CD14-positive monocyte (primary cell): ENCODE data around the gene RNF40. TPM values are rescaled to one million over a fixed set of nuclear protein-coding genes. Genes with fewer than 3 reads are reported as not detected.

Experiments
- DNase-seq, 3 donors: peaks; one replicate each; pipeline ENCODE4 v3.0.0-alpha.2; 2011 to 2022
- H2AFZ ChIP-seq: 2 replicates; pipeline ENCODE4 v1.6.0; 2012; ENCODE audit warnings: mild to moderate bottlenecking, low read depth, low read length, inconsistent platforms; ENCODE audit not compliant: insufficient read depth, poor library complexity, severe bottlenecking
- H3K27ac ChIP-seq, 2 donors: 1 replicate in 1 of 2; 2 replicates in 1 of 2; pipeline ENCODE4 v1.5.1; 2012 to 2013; ENCODE audit warnings: low read length in 2 of 2, control low read depth in 1 of 2, inconsistent platforms in 1 of 2, low read depth in 1 of 2, mild to moderate bottlenecking in 1 of 2
- H3K27me3 ChIP-seq, 2 donors: one replicate each; pipeline versions ENCODE4 v1.6.0 to v1.6.1; 2011 to 2013; ENCODE audit warnings: low read length in 2 of 2; ENCODE audit not compliant: control insufficient read depth in 2 of 2, insufficient read depth in 2 of 2
- H3K36me3 ChIP-seq, 2 donors: replicated peaks in 1 of 2; 1 replicate in 1 of 2; 2 replicates in 1 of 2; pipeline versions ENCODE4 v1.5.1 to v1.6.1; 2012 to 2013; ENCODE audit warnings: low read length in 2 of 2, control low read depth in 1 of 2, inconsistent platforms in 1 of 2, mild to moderate bottlenecking in 1 of 2; ENCODE audit not compliant: insufficient read depth in 2 of 2, control insufficient read depth in 1 of 2
- H3K4me1 ChIP-seq, 2 donors: 1 replicate in 1 of 2; 2 replicates in 1 of 2; pipeline versions ENCODE4 v1.5.1 to v1.6.1; 2012 to 2013; ENCODE audit warnings: low read length in 2 of 2, control low read depth in 1 of 2, inconsistent platforms in 1 of 2, mild to moderate bottlenecking in 1 of 2, moderate library complexity in 1 of 2; ENCODE audit not compliant: insufficient read depth in 2 of 2, control insufficient read depth in 1 of 2
- H3K4me2 ChIP-seq: replicated peaks from 2 replicates; pipeline ENCODE3; 2012; ENCODE audit warnings: low read length, moderate library complexity, mild to moderate bottlenecking; ENCODE audit not compliant: poor library complexity, severe bottlenecking; ENCODE audit errors: extremely low read depth
- H3K4me3 ChIP-seq, 3 experiments: fragments of 200-600 bp in 1 of 3; sonication (generic) in 1 of 3; replicated peaks in 1 of 3; 1 replicate in 2 of 3; 2 replicates in 1 of 3; pipeline ENCODE4 v1.5.1; 2011 to 2013; ENCODE audit warnings: low read length in 3 of 3, mild to moderate bottlenecking in 3 of 3, control low read depth in 2 of 3, low read depth in 2 of 3, inconsistent platforms in 1 of 3, moderate library complexity in 1 of 3
- H3K79me2 ChIP-seq: 2 replicates; pipeline ENCODE4 v1.6.0; 2012; ENCODE audit warnings: mild to moderate bottlenecking, control low read depth, inconsistent platforms, low read length, moderate library complexity; ENCODE audit not compliant: insufficient read depth
- H3K9ac ChIP-seq: 2 replicates; pipeline ENCODE4 v1.6.0; 2017; ENCODE audit warnings: low read length, mild to moderate bottlenecking; ENCODE audit not compliant: insufficient read depth, poor library complexity, severe bottlenecking
- H3K9me3 ChIP-seq, 2 donors: replicated peaks in 1 of 2; 1 replicate in 1 of 2; 2 replicates in 1 of 2; pipeline versions ENCODE4 v1.5.1 to v1.6.1; 2012 to 2013; ENCODE audit warnings: low read length in 2 of 2, control low read depth in 1 of 2; ENCODE audit not compliant: control insufficient read depth in 1 of 2, insufficient read depth in 1 of 2
- H4K20me1 ChIP-seq: 2 replicates; pipeline ENCODE4 v1.6.0; 2012; ENCODE audit warnings: mild to moderate bottlenecking, low read length, control low read depth, moderate library complexity; ENCODE audit not compliant: insufficient read depth
- H3K27ac Mint-ChIP-seq, 7 donors: one replicate each; pipeline ENCODE4 v1.8.0; 2020; ENCODE audit warnings: mild to moderate bottlenecking in 7 of 7, mixed read lengths in 7 of 7, moderate library complexity in 6 of 7, inconsistent platforms in 2 of 7
- H3K27me3 Mint-ChIP-seq, 3 donors: one replicate each; pipeline ENCODE4 v1.8.0; 2021 to 2022; ENCODE audit warnings: low read depth in 3 of 3, mild to moderate bottlenecking in 3 of 3, mixed read lengths in 3 of 3, moderate library complexity in 3 of 3, inconsistent platforms in 1 of 3
- H3K36me3 Mint-ChIP-seq, 2 donors: one replicate each; pipeline ENCODE4 v1.8.0; 2020; ENCODE audit warnings: mixed read lengths in 2 of 2, inconsistent platforms in 1 of 2, mild to moderate bottlenecking in 1 of 2
- H3K4me1 Mint-ChIP-seq: one replicate; pipeline ENCODE4 v1.8.0; 2020; ENCODE audit warnings: mild to moderate bottlenecking, mixed read lengths
- H3K4me3 Mint-ChIP-seq, 2 donors: one replicate each; pipeline ENCODE4 v1.8.0; 2020; ENCODE audit warnings: mild to moderate bottlenecking in 2 of 2, mixed read lengths in 2 of 2, moderate library complexity in 1 of 2
- H3K9me3 Mint-ChIP-seq, 7 donors: one replicate each; pipeline ENCODE4 v1.8.0; 2020 to 2022; ENCODE audit warnings: mixed read lengths in 7 of 7, mild to moderate bottlenecking in 6 of 7, moderate library complexity in 6 of 7, inconsistent platforms in 2 of 7
- CTCF ChIP-seq: fragments of 200-600 bp; IDR thresholded peaks from one replicate; pipeline ENCODE4 v1.8.0; 2022; ENCODE audit warnings: antibody characterized with exemption, mild to moderate bottlenecking
- WGBS: methylation state at CpG from one replicate; pipeline ENCODE4 v1.1.5; 2013; ENCODE audit warnings: missing lambda C conversion rate; ENCODE audit not compliant: insufficient coverage; 5-methylcytosine and 5-hydroxymethylcytosine counted together
- intact Hi-C, 2 donors: fragments of 100-400 bp; cut with micrococcal nuclease; formaldehyde crosslinking; loops; one replicate each; pipeline versions ENCODE4 v1.15.0 to v1.15.1; 2023
- polyA plus RNA-seq, 3 donors: library from polyadenylated mRNA; depleted of rRNA in 1 of 3; unstranded in 2 of 3; stranded (reverse) in 1 of 3; fragments of 300-500 nt in 2 of 3; fragments of >200 nt in 1 of 3; fragmentation: Illumina TruSeq in 2 of 3; gene quantifications; 1 replicate in 2 of 3; 2 replicates in 1 of 3; pipeline ENCODE4 v1.2.3, GENCODE V29; 2012 to 2021

The RNF40 gene
- polyA plus RNA-seq, 3 donors: 14.8 to 53.5 (median 34.9) TPM

- Histone ChIP-seq H3K9me3 (no peaks in the 10 kb centered on the region), H3K36me3 (peaks cover 43 to 62% of the 10 kb centered on the region in 2 donors), H3K4me1 (peaks cover 23 to 24% of the 10 kb centered on the region in 2 donors), H3K27ac (peak overlapping the region in 1 of 2 donors; percentile 27), H4K20me1 (no peaks in the 10 kb centered on the region), H2AFZ (no peak overlapping the region), H3K4me2 (no peak overlapping the region), H3K4me3 (no peak overlapping the region), H3K27me3 (no peaks in the 10 kb centered on the region), H3K79me2 (peaks cover 29% of the 10 kb centered on the region), H3K9ac (no peak overlapping the region)
- Mint-ChIP-seq H3K9me3 (no peaks in the 10 kb centered on the region), H3K36me3 (peaks cover 46 to 58% of the 10 kb centered on the region in 2 donors), H3K4me1 (peaks cover 27% of the 10 kb centered on the region), H3K27ac (peak overlapping the region in 2 of 7 donors; percentile 52 to 76), H3K27me3 (no peaks in the 10 kb centered on the region), H3K4me3 (no peak overlapping the region)
- no peak for TF ChIP-seq CTCF
- DNase-seq: no peak
- intact Hi-C loops: no loop called here
- 97% methylated on average over 15 of the region's 20 CpGs for WGBS
These were observed 11.2 kb upstream of the RNF40 start for GRCh38 chr16:30750876-30751465.

- H3K9me3 ChIP-seq: no peaks in the 10 kb centered on the region
- H3K9me3 Mint-ChIP-seq: no peaks in the 10 kb centered on the region
- no peak overlapping the region for H3K9ac ChIP-seq
- intact Hi-C loops: no loop called here
- H3K36me3 Mint-ChIP-seq: peaks cover 60 to 75% of the 10 kb centered on the region in 2 donors
- H3K36me3 ChIP-seq: peaks cover 58 to 81% of the 10 kb centered on the region in 2 donors
- no peak overlapping the region for H2AFZ ChIP-seq
- TF ChIP-seq CTCF: no peak
- peaks cover 32% of the 10 kb centered on the region for H3K79me2 ChIP-seq
- H3K4me2 ChIP-seq: no peak overlapping the region
- no peak overlapping the region for H3K4me3 Mint-ChIP-seq
- no peaks in the 10 kb centered on the region for H3K27me3 ChIP-seq
- peaks cover 18% of the 10 kb centered on the region for H3K4me1 Mint-ChIP-seq
- peaks cover 14 to 20% of the 10 kb centered on the region in 2 donors for H3K4me1 ChIP-seq
- DNase-seq: no peak
- H3K27ac Mint-ChIP-seq: peak overlapping the region in 1 of 7 donors; percentile 52
- no peaks in the 10 kb centered on the region for H4K20me1 ChIP-seq
- no peak overlapping the region for H3K4me3 ChIP-seq
- H3K27ac ChIP-seq: no peak overlapping the region
- WGBS: 85% methylated on average over 4 of the region's 4 CpGs
- H3K27me3 Mint-ChIP-seq: no peaks in the 10 kb centered on the region
These were observed 8.5 kb upstream of the RNF40 start for GRCh38 chr16:30753596-30753995.
